HG03575 (cell line): ENCODE results near the gene SALL3.

Experiments used
- ATAC-seq: cut with Tn5 transposase; IDR thresholded peaks from one replicate; pipeline ENCODE4 v1.9.1; 2021; ENCODE audit not compliant: unreplicated experiment, insufficient number of reproducible peaks, low FRiP score; ENCODE audit errors: extremely low read depth

SALL3 gene

GRCh38 chr18:78995740-78996395 lies 16.2 kb downstream of the SALL3 start:
- no peak for ATAC-seq

DNA sequence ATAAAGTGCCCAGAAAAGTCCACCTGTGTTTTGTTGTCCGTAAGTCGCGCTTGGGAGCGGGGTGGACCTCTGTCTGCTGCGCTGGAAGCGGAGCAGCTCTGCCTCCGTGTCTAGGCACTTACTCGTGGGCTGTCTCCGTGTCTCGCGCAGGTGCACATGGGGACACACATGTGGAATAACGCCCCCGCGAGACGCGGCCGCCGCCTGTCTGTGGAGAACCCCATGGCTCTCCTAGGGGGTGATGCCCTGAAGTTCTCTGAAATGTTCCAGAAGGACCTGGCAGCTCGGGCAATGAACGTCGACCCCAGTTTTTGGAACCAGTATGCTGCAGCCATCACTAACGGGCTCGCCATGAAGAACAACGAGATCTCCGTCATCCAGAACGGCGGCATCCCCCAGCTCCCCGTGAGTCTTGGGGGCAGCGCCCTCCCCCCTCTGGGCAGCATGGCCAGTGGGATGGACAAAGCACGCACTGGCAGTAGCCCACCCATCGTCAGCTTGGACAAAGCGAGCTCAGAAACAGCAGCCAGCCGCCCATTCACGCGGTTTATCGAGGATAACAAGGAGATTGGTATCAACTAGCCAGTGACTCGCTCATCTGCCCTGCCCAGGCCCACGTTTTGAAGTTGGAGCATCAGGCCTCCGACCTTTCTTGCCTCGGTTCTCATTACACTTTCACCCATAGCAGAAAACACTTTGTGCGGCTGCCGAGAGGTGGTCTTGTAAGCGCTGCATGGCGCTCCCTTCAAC lies 17.3 kb downstream of the SALL3 start:
- no peak for ATAC-seq

DNA sequence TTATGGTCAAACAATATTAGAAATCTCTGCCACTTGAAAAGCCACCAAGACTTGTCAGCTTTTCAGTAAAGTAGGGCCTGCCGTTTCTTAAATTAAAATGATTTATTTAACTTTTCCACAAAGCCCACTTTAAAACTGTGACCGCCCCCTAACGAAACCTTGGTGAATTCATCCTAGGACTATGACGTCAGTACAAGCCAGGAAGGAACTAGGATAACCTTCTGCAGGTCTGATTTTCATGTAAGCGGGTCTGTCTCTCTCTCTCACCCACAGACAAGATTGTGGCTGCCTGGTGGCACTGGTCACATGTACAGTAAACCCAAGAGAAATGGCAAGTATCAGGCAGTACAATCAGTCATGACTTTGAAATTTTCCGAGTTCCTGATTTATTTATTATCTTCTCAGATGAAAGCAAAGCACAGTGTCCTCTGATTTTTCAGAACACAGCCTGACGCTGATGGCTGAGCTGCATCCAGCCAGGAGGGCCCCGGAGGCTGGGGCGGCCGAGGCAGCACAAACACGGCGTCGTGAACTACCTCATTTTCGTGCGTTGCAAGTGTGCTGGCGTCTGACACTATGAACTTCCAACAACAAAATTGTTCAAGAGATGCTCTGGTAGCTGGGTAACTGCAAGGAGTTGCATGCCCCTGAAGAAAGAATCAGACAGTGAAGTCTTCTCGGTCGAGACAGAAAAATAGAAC lies 18.9 kb downstream of the SALL3 start:
- no peak for ATAC-seq

- no peak for ATAC-seq
Measured at GRCh38 chr18:78999939-79000338, 20.3 kb downstream of the SALL3 start.

- no peak for ATAC-seq
Measured at GRCh38 chr18:79000997-79001396, 21.4 kb downstream of the SALL3 start.

GRCh38 chr18:79005653-79006052 lies 26.0 kb downstream of the SALL3 start:
- no peak for ATAC-seq

DNA sequence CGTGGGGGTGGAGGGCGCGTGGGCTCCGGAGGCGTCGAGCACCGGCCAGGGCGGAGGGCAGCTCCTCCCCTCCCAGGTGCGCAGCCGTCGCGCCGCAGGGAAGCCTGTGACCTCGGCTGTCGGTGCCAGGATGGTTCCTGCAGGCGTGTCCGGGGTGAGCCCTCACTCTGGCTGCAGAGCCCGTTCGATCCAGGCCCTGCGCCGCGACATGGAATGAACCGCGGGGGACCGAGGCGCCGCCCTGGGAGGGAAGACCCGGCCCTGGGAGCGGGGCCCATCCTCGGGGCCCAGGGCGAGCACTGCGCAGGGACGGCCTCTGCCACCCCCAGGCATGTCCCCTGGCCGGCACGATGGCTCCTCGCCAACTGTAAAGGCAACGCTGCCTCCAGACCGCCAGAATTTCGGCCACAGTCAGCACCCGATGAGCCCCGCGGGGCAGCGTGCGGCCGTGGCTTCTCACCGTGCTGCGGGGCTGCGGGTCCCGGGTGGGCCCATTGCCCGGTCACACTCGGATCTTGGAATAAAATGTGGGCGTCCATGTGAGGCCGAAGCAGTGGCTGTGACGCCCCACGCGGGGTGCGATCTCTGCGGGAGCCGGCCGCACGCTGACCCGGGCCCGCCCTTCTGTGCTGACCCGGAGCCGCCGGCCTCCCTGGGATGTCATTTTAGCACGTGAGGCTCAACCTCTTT lies 26.6 kb downstream of the SALL3 start:
- no peak for ATAC-seq

DNA sequence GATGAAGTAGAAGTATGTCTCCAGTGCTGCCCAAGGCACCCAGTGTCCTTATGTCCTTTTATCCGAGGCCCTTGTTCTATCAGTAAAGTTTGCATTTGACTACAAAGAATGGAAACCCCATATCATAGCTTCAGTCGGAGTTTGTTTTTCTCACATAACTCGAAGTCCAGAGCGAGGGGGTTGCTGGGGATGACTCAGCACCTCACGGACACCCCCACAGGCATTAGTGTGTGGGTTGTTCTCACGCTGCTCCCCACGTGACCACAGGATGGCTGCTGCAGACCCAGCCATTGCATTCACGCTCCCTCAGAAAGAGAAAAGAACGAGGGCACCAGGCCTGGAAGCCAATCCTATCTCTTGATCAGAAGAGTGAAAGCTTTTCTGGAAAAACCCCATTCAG lies 27.8 kb downstream of the SALL3 start:
- no peak for ATAC-seq

DNA sequence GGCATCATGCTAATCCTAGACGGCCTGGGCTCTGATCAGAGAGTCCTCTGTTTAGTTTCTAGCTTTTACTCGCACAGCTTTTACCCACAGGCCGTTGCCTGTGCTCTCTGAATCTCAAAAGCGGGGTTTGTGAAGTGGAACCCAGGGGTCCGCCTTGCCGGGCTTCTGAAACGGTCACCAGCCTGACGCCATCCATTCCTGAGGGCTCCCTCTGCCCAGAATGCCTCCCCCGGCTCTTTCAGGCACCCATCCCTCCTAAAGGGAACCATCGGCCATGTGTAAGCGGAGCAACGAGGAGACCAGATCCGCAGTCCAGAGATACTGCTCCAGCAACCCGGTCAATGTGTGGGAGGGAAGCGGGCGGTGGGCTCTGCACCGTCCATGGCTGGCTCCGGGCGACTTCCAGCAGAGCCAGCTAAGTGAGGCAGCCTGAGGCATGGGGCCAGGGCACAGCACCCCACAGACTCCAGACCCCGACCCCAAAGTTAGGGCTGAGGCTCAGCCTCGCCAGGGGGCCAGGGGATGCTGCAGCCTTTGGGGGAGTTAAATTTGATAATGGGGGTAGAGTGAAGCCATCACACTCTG lies 28.8 kb downstream of the SALL3 start:
- ATAC-seq, result no peak

DNA sequence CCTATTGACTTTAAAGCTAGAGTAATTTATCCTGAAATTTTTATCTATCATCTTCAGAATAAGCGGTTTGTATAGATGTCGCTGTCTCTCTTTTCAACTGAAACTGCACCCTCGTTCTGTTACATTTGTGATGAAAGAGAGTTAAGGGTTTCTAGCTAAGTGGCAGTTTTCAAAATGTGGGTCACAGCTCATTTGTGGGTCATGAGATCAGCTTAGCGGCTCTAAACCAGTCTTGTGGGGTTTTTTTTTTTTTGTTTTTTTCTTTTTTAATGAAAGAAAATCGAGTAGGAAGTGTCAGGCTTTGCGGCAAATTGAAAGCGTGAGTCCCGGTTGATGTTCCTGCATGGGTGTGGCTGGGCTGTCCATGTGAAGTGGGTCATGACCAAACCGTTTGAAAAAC lies 31.2 kb downstream of the SALL3 start:
- no peak for ATAC-seq

DNA sequence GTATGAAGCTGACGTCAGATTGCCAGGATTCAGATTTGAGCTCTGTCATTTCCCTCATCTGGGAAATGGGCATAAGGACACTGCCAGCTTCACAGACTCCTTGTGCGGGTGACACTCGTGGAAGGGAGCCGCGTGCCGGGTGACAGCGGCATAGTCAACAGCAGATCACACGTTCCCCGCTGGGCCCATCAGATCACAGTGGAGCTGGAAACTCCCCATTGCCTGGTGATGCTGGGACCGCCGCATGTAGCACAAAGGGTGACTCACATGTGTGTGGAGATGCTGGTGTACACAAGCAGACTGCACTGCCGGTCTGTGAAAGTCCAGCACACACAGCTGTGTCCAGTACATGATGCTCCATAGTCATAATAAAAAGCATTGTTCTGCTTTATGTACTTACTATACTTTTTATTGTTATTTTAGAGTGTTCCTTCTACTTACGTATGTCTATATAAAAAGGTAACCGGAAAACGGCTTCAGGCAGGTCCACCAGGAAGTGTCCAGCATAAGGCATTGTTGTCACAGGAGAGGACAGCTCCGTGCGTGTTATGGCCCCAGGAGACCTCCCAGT lies 31.8 kb downstream of the SALL3 start:
- no peak for ATAC-seq

DNA sequence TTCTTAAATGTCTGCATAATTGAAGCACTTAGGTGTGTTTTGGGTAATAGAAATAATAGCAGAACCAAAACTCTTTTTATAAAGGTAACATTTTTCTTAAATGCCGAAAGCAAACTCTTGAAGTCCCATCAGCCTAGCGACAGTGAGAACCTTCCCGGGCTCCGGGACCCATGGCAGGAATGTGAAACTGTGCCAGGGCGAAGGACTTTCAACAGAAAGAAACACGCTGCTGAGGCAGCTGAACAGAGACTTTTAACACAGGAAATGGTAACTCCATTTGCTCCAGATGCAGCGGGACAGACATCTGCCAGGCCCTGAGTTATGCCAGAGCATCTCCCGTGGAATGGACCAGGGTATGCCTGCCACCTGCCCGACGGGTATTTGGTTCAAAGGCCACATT lies 34.3 kb downstream of the SALL3 start:
- no peak for ATAC-seq

- ATAC-seq, result no peak
Measured at GRCh38 chr18:79018911-79019310, 39.3 kb downstream of the SALL3 start.

- no peak for ATAC-seq
Measured at GRCh38 chr18:79019881-79020280, 40.3 kb downstream of the SALL3 start.

GRCh38 chr18:79022603-79023002 lies 43.0 kb downstream of the SALL3 start:
- ATAC-seq, result no peak

- no peak for ATAC-seq
Measured at GRCh38 chr18:79026491-79026890, 46.9 kb downstream of the SALL3 start.

GRCh38 chr18:79030680-79031079 lies 51.1 kb downstream of the SALL3 start:
- no peak for ATAC-seq

- ATAC-seq, result no peak
Measured at GRCh38 chr18:79042276-79042675, 62.7 kb downstream of the SALL3 start.

GRCh38 chr18:79043288-79043687 lies 63.7 kb downstream of the SALL3 start:
- ATAC-seq, result no peak
